ENCODE results near the gene MCF2L2. TPM values are rescaled to one million over a fixed set of nuclear protein-coding genes. Genes with fewer than 3 reads are reported as not detected.

MCF2L2 gene
- polyA plus RNA-seq, 4 donors: 0.61 to 1.7 (median 1.5) TPM

DNA sequence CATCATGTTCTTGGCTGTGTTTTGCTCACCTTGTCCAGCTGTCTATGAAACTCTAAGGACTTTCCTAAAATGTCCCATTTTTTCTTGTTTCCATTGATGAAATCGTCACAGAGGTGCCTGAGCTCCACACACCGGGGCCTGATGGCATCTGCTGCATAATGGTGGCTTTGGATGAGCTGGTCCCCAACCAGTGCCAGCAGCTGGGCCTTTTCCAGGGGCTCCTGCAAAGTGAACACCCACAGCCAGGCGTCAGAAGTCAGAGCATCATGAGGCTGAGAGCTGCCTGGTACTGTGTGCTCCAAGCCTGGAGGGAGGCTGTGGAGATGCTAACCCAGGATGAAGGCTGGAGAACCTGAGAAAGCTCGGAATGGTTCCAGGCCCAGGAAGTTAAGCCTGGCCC, 128.4 kb downstream of the MCF2L2 start:
- no peak for DNase-seq (ENCODE audit: low read depth in 4 of 4, low spot score in 2 of 4)

- no peak for DNase-seq (ENCODE audit: low read depth in 4 of 4, low spot score in 2 of 4)
Measured at GRCh38 chr3:183298701-183299153, 129.7 kb downstream of the MCF2L2 start.

GRCh38 chr3:183296944-183297343, 131.5 kb downstream of the MCF2L2 start:
- DNase-seq (ENCODE audit: low read depth in 4 of 4, low spot score in 2 of 4): no peak

GRCh38 chr3:183295211-183295610, 133.2 kb downstream of the MCF2L2 start:
- DNase-seq (ENCODE audit: low read depth in 4 of 4, low spot score in 2 of 4): no peak

GRCh38 chr3:183293966-183294365, 134.5 kb downstream of the MCF2L2 start:
- no peak for DNase-seq (ENCODE audit: low read depth in 4 of 4, low spot score in 2 of 4)

- DNase-seq (ENCODE audit: low read depth in 4 of 4, low spot score in 2 of 4): no peak
Measured at GRCh38 chr3:183291497-183292031, 136.9 kb downstream of the MCF2L2 start.

DNA sequence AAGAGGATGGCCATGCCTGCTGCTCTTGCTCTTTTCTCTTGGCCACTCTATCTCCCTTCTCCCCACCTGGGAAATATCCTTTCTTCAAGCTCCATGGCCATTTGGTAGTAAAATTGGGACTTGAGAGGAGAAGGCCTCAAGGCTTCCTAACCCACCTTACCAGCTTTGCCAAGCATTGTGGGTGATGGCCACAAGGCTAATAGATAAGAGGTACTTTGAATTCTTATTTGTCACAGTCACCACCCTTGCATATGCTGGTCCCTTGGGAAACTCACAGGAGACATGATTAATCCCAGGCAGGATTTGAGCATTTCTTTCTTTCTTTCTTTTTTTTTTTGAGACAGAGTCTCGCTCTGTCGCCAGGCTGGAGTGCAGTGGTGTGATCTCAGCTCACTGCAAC, 138.2 kb downstream of the MCF2L2 start:
- DNase-seq (ENCODE audit: low read depth in 4 of 4, low spot score in 2 of 4): no peak

DNA sequence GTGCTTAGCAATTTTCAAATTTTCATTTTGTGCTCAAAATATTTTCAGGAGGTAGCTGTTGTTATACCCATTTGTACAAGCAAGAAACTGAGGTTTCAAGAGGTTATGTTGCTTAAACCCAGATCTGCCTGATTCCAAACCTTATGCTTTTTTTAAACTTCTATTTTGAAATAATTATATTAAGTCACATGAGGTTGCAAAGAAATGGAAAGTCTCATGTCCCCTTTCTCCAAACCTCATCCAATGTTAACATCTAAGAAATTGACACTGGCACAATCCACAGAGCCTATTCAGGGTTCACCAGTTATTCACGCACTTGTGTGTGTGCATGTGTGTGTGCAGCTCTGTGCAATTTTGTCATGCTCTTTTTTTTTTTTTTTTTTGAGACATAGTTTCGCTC, 140.3 kb downstream of the MCF2L2 start:
- no peak for DNase-seq (ENCODE audit: low read depth in 4 of 4, low spot score in 2 of 4)

GRCh38 chr3:183287301-183287971, 141.0 kb downstream of the MCF2L2 start:
- DNase-seq (ENCODE audit: low read depth in 4 of 4, low spot score in 2 of 4): no peak

DNA sequence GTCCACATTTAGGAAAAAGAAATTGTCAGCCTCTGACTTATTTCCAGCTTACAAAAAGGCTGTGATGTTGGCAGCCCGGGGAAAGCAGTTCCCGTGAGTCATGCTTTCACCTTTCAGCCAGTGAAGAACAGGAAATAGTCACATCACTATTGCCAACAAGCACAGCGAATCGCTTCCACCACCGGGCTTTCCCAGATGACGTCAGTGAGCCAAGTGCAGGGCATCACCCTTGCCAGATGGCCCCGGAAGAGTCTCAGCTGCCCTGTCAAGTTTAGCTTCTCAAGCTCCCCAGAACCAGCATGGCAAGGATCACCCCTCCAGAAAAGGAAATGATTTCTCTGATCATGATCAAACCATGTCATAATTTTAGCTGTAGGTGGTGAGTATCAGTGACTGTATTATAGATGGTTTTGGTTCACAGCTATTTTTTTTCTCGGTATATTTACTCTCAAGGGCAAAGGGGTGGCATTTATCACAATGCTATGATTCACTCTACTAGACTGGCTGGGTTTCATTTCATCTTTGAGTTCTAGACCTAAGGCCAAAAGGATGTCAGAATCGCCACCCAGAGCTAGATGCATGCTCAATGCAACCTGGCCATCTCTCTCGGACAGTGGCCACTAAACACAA, 142.5 kb downstream of the MCF2L2 start:
- DNase-seq (ENCODE audit: low read depth in 4 of 4, low spot score in 2 of 4): no peak

DNA sequence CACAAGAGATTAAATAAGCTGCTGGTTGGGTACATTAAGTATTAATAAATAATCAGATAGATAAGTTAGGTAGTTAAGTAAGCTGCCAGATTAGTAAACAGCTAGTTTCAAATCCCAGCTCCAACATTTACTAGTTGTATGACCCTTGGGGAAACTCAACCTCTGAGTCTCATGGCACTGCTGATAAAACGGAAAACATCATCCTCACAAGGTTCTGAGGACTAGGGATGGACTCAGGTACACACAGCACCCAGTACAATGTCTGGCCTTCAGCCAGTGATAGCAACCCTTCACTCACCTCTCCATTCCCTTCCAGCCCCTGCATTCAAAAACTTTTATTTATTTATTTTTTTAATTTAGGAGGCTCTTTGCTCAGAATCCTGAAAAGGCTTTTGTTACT, 143.1 kb downstream of the MCF2L2 start:
- DNase-seq (ENCODE audit: low read depth in 4 of 4, low spot score in 2 of 4): no peak

- no peak for DNase-seq (ENCODE audit: low read depth in 4 of 4, low spot score in 2 of 4)
Measured at GRCh38 chr3:183284570-183284969, 143.8 kb downstream of the MCF2L2 start.

DNA sequence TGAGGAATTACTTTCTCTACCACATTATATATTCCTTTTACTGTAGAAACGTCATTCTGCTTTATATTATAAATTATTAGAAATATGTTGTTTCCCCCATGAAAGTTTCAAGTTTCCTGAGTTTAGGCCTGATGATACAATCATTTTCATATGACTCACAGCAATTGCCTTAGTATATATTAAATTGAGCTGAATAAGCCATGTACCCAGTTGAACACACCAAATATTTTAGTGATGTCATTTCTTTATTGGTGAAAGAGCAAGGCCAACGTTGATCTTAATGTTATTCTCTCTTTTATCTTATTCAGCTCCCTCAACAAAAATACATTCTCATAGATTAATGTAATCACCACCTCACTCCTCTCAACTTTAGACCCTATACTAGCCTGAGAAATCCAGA, 144.5 kb downstream of the MCF2L2 start:
- no peak for DNase-seq (ENCODE audit: low read depth in 4 of 4, low spot score in 2 of 4)

GRCh38 chr3:183281126-183281797, 147.2 kb downstream of the MCF2L2 start:
- no peak for DNase-seq (ENCODE audit: low read depth in 4 of 4, low spot score in 2 of 4)

DNA sequence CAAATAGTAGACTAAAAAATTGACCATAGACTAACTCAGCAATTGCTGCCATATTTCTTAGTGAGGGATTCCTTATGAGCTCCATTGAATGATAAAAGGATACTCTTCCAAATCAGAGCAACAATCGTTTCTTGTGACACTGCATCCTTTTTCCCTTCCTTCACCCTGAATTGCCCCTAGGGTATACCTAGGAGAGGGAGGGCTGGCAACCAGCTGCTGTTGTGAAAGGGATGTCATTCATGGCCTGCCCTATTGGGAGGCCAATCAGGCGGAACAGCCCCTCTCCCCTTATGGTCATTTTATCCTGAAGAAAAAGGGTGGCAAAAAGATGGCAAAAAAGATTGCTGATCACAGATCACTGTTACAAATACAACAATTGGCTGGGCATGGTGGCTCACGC, 149.0 kb downstream of the MCF2L2 start:
- no peak for DNase-seq (ENCODE audit: low read depth in 4 of 4, low spot score in 2 of 4)

DNA sequence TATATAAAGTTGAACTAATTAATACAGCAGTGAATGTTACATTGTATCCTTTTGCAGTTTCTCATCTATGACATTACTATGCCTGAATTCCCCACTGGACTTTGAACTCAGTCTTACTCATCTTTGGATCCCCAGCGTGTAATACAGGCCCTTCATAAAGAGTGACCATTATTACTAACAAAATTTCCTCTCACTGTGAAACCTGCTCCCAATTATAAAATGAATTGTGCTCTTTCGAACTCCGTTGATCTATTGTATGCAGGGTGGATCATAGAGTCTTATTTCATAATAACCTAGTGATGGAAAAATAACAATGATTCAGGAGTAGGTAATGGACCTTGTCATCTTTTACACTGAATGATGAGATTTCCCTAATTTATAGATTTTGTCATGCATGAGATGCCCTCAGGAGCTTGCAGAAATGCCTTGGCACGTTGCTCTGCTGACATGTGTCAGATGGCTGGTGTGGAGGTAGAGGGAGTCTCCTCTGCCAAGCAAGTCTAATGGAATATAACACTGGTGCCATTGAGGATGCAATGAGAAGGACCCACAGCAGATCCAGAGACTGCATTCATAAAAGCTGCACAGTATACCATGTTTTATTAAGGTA, 149.8 kb downstream of the MCF2L2 start:
- DNase-seq (ENCODE audit: low read depth in 4 of 4, low spot score in 2 of 4): no peak

- DNase-seq (ENCODE audit: low read depth in 4 of 4, low spot score in 2 of 4): no peak
Measured at GRCh38 chr3:183277260-183277659, 151.2 kb downstream of the MCF2L2 start.

DNA sequence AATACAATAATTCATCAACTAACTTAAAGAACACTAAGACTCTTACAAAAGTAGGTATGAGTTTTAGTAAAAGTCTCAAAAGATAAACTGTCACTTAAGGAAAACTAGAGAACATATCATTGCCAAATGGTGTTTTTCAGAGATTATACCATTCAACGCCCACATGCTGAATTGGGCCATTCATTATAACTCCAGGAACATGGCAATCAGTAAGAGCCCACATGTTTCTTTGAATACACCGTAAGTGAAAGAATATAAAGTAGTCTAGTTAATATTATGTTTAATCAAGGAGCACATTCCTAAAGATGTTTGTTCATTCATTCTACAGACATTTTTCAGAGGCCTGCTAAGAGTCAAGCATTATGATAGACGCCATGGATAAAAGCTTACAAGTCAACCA, 152.5 kb downstream of the MCF2L2 start:
- no peak for DNase-seq (ENCODE audit: low read depth in 4 of 4, low spot score in 2 of 4)

- DNase-seq (ENCODE audit: low read depth in 4 of 4, low spot score in 2 of 4): no peak
Measured at GRCh38 chr3:183275418-183275817, 153.0 kb downstream of the MCF2L2 start.

GRCh38 chr3:183274609-183275008, 153.8 kb downstream of the MCF2L2 start:
- DNase-seq (ENCODE audit: low read depth in 4 of 4, low spot score in 2 of 4): no peak

- no peak for DNase-seq (ENCODE audit: low read depth in 4 of 4, low spot score in 2 of 4)
Measured at GRCh38 chr3:183272791-183273190, 155.6 kb downstream of the MCF2L2 start.
